HCT116 (cell line): ENCODE data around the gene IGLL5. TPM values are rescaled to one million over a fixed set of nuclear protein-coding genes. Genes with fewer than 3 reads are reported as not detected.

Experiments used
- ATAC-seq: fragments of 200-7000 bp; cut with Tn5 transposase; 2 replicates; pipeline ENCODE4 v1.9.1; 2020; ENCODE audit warnings: mild to moderate bottlenecking, moderate library complexity
- BruUV-seq: library from RNA; stranded (reverse); fragments of 400-500 nt; replicated peaks from 2 replicates; lab custom pipeline; 2021; lab: Mats Ljungman, UMichigan
- CTCF ChIA-PET: fragments of 300-600 bp; sonication (Branson Sonifier 250); formaldehyde crosslinking; loops from one replicate; lab custom pipeline; 2021; ENCODE audit warnings: antibody characterized with exemption; lab: Charles Lee
- POLR2A ChIA-PET: fragments of 300-600, 350-600 bp; sonication (Branson Sonifier 250); formaldehyde crosslinking; loops from one replicate; lab custom pipeline; 2021; ENCODE audit warnings: antibody characterized with exemption; lab: Charles Lee
- RAD21 ChIA-PET, 2 experiments: fragments of 300-600 bp; sonication (Branson Sonifier 250); formaldehyde crosslinking; loops; one replicate each; lab custom pipeline; 2023; ENCODE audit warnings: low total read pairs in 2 of 2; ENCODE audit not compliant: uncharacterized antibody in 2 of 2, unreplicated experiment in 2 of 2, low non-redundant PET in 1 of 2; lab: Charles Lee
- DNase-seq: peaks from one replicate; pipeline ENCODE4 v3.0.0-alpha.2; 2010; ENCODE audit warnings: low read depth, low spot score
- H2AFZ ChIP-seq: fragments of 200-600 bp; shearing (Covaris generic), sonication (generic); 2 replicates; pipeline ENCODE4 v1.6.1; 2017; ENCODE audit warnings: low read depth, mixed run types, mixed read lengths, antibody characterized with exemption, low read length; ENCODE audit not compliant: poor library complexity, severe bottlenecking
- H3K27ac ChIP-seq: 2 replicates; pipeline ENCODE4 v1.5.1; 2012; ENCODE audit warnings: low read depth, low read length
- H3K27me3 ChIP-seq: fragments of 200-600 bp; sonication (generic); 2 replicates; pipeline ENCODE4 v1.6.1; 2016; ENCODE audit warnings: mixed run types, low read length, mixed read lengths; ENCODE audit not compliant: insufficient read depth
- H3K36me3 ChIP-seq, 2 experiments: fragments of 200-500 bp in 1 of 2; fragments of 200-600 bp in 1 of 2; sonication (Bioruptor generic) in 1 of 2; sonication (generic) in 1 of 2; 2 replicates each; pipeline versions ENCODE4 v1.5.1 to v1.6.1; 2014 to 2016; ENCODE audit warnings: low read length in 2 of 2, inconsistent platforms in 1 of 2, mixed read lengths in 1 of 2, mixed run types in 1 of 2; ENCODE audit not compliant: insufficient read depth in 2 of 2, control insufficient read depth in 1 of 2
- H3K4me1 ChIP-seq, 2 experiments: fragments of 200-600 bp in 1 of 2; sonication (generic) in 1 of 2; 2 replicates each; pipeline versions ENCODE4 v1.5.1 to v1.6.1; 2012 to 2017; ENCODE audit warnings: low read length in 2 of 2, inconsistent platforms in 1 of 2, mild to moderate bottlenecking in 1 of 2, mixed read lengths in 1 of 2, mixed run types in 1 of 2, moderate library complexity in 1 of 2; ENCODE audit not compliant: insufficient read depth in 2 of 2, control insufficient read depth in 1 of 2
- H3K4me2 ChIP-seq: fragments of 200-600 bp; sonication (generic); 2 replicates; pipeline ENCODE4 v1.6.1; 2017; ENCODE audit warnings: mixed run types, low read length, mixed read lengths
- H3K4me3 ChIP-seq, 2 experiments: fragments of 200-600 bp in 1 of 2; sonication (generic) in 1 of 2; replicated peaks in 1 of 2; 2 replicates each; pipeline ENCODE4 v1.5.1; 2011 to 2016; ENCODE audit warnings: low read length in 2 of 2, control low read depth in 1 of 2, low read depth in 1 of 2, mild to moderate bottlenecking in 1 of 2, mixed read lengths in 1 of 2, mixed run types in 1 of 2
- H3K79me2 ChIP-seq: fragments of 200-600 bp; sonication (generic); 2 replicates; pipeline ENCODE4 v1.6.1; 2017; ENCODE audit warnings: mild to moderate bottlenecking, mixed run types, low read length, moderate library complexity, mixed read lengths; ENCODE audit not compliant: insufficient read depth
- H3K9ac ChIP-seq: fragments of 200-600 bp; sonication (generic); 2 replicates; pipeline ENCODE4 v1.6.1; 2016; ENCODE audit warnings: low read length, mixed read lengths
- H3K9me2 ChIP-seq: fragments of 200-600 bp; sonication (generic), shearing (Covaris generic); 2 replicates; pipeline ENCODE4 v1.6.1; 2017; ENCODE audit warnings: mixed run types, mild to moderate bottlenecking, moderate library complexity; ENCODE audit not compliant: insufficient read depth
- H3K9me3 ChIP-seq, 2 experiments: fragments of 200-500 bp in 1 of 2; fragments of 200-600 bp in 1 of 2; sonication (Bioruptor generic) in 1 of 2; sonication (generic) in 1 of 2; 2 replicates each; pipeline ENCODE4 v1.6.1; 2014 to 2017; ENCODE audit warnings: low read length in 2 of 2, mixed read lengths in 2 of 2, inconsistent platforms in 1 of 2, low read depth in 1 of 2, mild to moderate bottlenecking in 1 of 2, mixed run types in 1 of 2, moderate library complexity in 1 of 2; ENCODE audit not compliant: control insufficient read depth in 1 of 2, insufficient read depth in 1 of 2
- H4K20me1 ChIP-seq: fragments of 200-600 bp; sonication (generic), shearing (Covaris generic); 2 replicates; pipeline ENCODE4 v1.6.1; 2017; ENCODE audit warnings: mixed run types, mild to moderate bottlenecking, moderate library complexity; ENCODE audit not compliant: insufficient read depth
- CBX3 ChIP-seq: IDR thresholded peaks from 2 replicates; pipeline ENCODE4 v1.6.1; 2012; ENCODE audit warnings: low read depth
- CTCF ChIP-seq, 3 experiments: fragments of 200-600 bp in 1 of 3; sonication (generic) in 1 of 3; IDR thresholded peaks in 2 of 3; conservative IDR thresholded peaks in 1 of 3; 2 replicates each; pipeline ENCODE4 v1.5.1; 2012 to 2017; ENCODE audit warnings: low read depth in 2 of 3, low read length in 2 of 3, antibody characterized with exemption in 1 of 3, borderline replicate concordance in 1 of 3, control low read depth in 1 of 3, mild to moderate bottlenecking in 1 of 3, mixed read lengths in 1 of 3, mixed run types in 1 of 3, moderate library complexity in 1 of 3; ENCODE audit not compliant: insufficient read depth in 1 of 3
- EGR1 ChIP-seq: IDR thresholded peaks from 2 replicates; pipeline ENCODE4 v1.6.1; 2012; ENCODE audit warnings: low read depth
- JUND ChIP-seq: IDR thresholded peaks from 2 replicates; pipeline ENCODE4 v1.6.1; 2012
- POLR2AphosphoS5 ChIP-seq: IDR thresholded peaks from 2 replicates; pipeline ENCODE4 v1.6.1; 2011; ENCODE audit warnings: mild to moderate bottlenecking, low read depth, low read length, moderate library complexity
- REST ChIP-seq: IDR thresholded peaks from 2 replicates; pipeline ENCODE4 v1.6.1; 2012; ENCODE audit warnings: low read depth
- SIN3A ChIP-seq: IDR thresholded peaks from 2 replicates; pipeline ENCODE4 v1.6.1; 2012; ENCODE audit warnings: low read depth
- TCF7L2 ChIP-seq: IDR thresholded peaks from 2 replicates; pipeline ENCODE4 v1.7.0; 2011; ENCODE audit warnings: borderline replicate concordance, inconsistent platforms; ENCODE audit not compliant: insufficient read depth, insufficient read length; ENCODE audit errors: extremely low read depth
- intact Hi-C: fragments of 100-400 bp; cut with micrococcal nuclease; formaldehyde crosslinking; loops from 2 replicates; pipeline ENCODE4 v1.10.0; 2022
- total RNA-seq: library from RNA; stranded (reverse); gene quantifications from one replicate; pipeline ENCODE4 v1.2.1, GENCODE V29; 2021; ENCODE audit not compliant: unreplicated experiment

The IGLL5 gene
- total RNA-seq, 1 experiment from 2014 or later: not detected

DNA sequence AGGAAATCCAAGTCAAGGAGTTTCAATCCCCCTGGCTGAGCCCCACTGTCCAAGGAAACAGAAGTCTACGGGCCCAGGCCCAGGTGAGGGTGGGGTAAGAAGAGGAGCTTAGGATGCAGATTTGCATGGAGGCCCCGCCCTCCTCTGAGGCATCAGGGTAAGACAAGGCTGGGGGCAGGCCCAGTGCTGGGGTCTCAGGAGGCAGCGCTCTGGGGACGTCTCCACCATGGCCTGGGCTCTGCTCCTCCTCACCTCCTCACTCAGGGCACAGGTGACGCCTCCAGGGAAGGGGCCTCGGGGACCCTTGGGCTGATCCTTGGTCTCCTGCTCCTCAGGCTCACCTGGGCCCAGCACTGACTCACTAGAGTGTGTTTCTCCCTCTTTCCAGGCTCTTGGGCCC, 31.3 kb upstream of the IGLL5 start:
- ATAC-seq (no peak), DNase-seq (no peak)
- Histone ChIP-seq H3K36me3 (no peaks in the 10 kb centered on the region), H2AFZ (no peak overlapping the region), H3K79me2 (no peaks in the 10 kb centered on the region), H3K9ac (no peak overlapping the region), H3K4me3 (no peak overlapping the region), H3K9me2 (no peaks in the 10 kb centered on the region), H3K4me2 (no peak overlapping the region), H3K4me1 (peaks cover 3 to 5% of the 10 kb centered on the region in 2 experiments; a peak in 1 of 4 replicates), H3K27ac (no peak overlapping the region), H3K9me3 (no peaks in the 10 kb centered on the region), H3K27me3 (peaks cover 45% of the 10 kb centered on the region), H4K20me1 (no peaks in the 10 kb centered on the region)
- no TSS peak for BruUV-seq
- POLR2A ChIA-PET: no interaction called here
- TF ChIP-seq CTCF (IDR thresholded peaks at IDR 0.05 in 2 of 3, conservative IDR thresholded peaks at IDR 0.05 in 1 of 3; ENCODE audit: borderline replicate concordance in 1 of 3, insufficient read depth in 1 of 3, low read depth in 2 of 3, low read length in 2 of 3) (no peak), EGR1 (no peak), JUND (no peak), REST (no peak), SIN3A (no peak), POLR2AphosphoS5 (no peak), TCF7L2 (no peak), CBX3 (no peak)
- RAD21 ChIA-PET: no interaction called here
- CTCF ChIA-PET: interaction anchor here (1.2 to 2.0 kb wide), 5 partner anchors 10 to 111 kb away, joined by 3 to 23 read pairs (median 6); no protein-coding TSS in a partner anchor
- intact Hi-C loops: no loop called here
